GM13977 (cell line): ENCODE data around the gene TASOR.
"Not testable (repeated sequence)": the region's sequence is repeated elsewhere in the genome, so short reads cannot be mapped to it uniquely, and the experiment has no call there.

Experiments
- DNase-seq: peaks from one replicate; pipeline ENCODE4 v3.0.0; 2012; ENCODE audit warnings: low spot score
- in situ Hi-C: fragments of 300-500 bp; cut with MboI; formaldehyde crosslinking; loops from one replicate; pipeline ENCODE4 v1.12.0; 2022; ENCODE audit warnings: low sequenced_read_pairs, low pct_unique_long_range_greater_than_20kb, mixed read lengths, inconsistent platforms; ENCODE audit not compliant: unreplicated experiment
- TF ChIP-seq, protein P1 (sequence below): IDR thresholded peaks from 2 replicates; pipeline ENCODE4 v1.5.1; 2012; ENCODE audit warnings: mild to moderate bottlenecking, control low read depth; ENCODE audit not compliant: insufficient read depth; ENCODE audit errors: extremely low read depth, missing control alignments

The TASOR gene

GRCh38 chr3:56694867-56695683 is 12.0 kb upstream of the TASOR start:
- in situ Hi-C loops = loop anchor here (5.0 kb wide), 1 partner anchor 102 kb away; no protein-coding TSS in a partner anchor
- DNase-seq = no peak
- TF ChIP-seq, protein P1, sequence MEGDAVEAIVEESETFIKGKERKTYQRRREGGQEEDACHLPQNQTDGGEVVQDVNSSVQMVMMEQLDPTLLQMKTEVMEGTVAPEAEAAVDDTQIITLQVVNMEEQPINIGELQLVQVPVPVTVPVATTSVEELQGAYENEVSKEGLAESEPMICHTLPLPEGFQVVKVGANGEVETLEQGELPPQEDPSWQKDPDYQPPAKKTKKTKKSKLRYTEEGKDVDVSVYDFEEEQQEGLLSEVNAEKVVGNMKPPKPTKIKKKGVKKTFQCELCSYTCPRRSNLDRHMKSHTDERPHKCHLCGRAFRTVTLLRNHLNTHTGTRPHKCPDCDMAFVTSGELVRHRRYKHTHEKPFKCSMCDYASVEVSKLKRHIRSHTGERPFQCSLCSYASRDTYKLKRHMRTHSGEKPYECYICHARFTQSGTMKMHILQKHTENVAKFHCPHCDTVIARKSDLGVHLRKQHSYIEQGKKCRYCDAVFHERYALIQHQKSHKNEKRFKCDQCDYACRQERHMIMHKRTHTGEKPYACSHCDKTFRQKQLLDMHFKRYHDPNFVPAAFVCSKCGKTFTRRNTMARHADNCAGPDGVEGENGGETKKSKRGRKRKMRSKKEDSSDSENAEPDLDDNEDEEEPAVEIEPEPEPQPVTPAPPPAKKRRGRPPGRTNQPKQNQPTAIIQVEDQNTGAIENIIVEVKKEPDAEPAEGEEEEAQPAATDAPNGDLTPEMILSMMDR = no peak

DNA sequence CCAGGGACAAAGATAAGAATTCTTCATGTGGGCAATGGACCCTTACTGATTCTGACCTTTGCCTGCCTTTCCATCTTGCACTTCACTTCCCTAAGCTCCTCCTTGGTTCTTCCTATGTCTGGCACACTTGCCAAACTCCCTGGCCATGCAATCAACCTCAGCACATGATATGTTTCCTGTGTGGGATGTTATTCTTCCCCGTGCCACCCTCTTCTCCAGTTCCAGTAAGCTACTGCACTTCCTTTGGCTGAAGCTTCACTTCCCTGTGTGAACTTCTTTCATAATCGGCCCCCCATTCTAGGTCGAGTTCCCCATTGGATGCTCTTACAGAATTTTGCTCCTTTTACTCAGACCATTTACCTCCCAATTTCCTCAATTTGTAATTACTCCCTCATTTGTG is 10.7 kb upstream of the TASOR start:
- DNase-seq = no peak
- TF ChIP-seq, protein P1 = no peak
- in situ Hi-C loops = no loop called here

- DNase-seq = peak; percentile 60
- in situ Hi-C loops = not testable (repeated sequence)
These were observed 9.7 kb upstream of the TASOR start for GRCh38 chr3:56692520-56693433.

DNA sequence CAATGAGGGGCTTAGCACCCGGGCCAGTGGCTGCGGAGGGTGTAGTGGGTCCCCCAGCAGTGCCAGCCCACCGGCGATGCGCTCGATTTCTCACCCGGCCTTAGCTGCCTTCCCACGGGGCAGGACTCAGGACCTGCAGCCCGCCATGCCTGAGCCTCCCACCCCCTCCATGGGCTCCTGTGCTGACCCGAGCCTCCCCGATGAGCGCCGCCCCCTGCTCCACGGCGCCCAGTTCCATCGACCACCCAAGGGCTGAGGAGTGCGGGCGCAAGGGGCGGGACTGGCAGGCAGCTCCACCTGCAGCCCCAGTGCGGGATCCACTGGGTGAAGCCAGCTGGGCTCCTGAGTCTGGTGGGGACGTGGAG is 8.9 kb upstream of the TASOR start:
- in situ Hi-C loops, DNase-seq: not testable (repeated sequence)

GRCh38 chr3:56691165-56692000 is 8.3 kb upstream of the TASOR start:
- no peak for DNase-seq
- in situ Hi-C loops = no loop called here
- TF ChIP-seq, protein P1 = no peak

GRCh38 chr3:56689303-56689702 is 6.2 kb upstream of the TASOR start:
- in situ Hi-C loops = no loop called here
- TF ChIP-seq, protein P1 = no peak
- no peak for DNase-seq

GRCh38 chr3:56688191-56688590 is 5.1 kb upstream of the TASOR start:
- peak; percentile 46 for DNase-seq
- in situ Hi-C loops = no loop called here
- TF ChIP-seq, protein P1 = no peak
